Right renal cortex interstitium (tissue), 3 donors: ENCODE data around the gene PMEPA1. TPM values are rescaled to one million over a fixed set of nuclear protein-coding genes. Genes with fewer than 3 reads are reported as not detected.
A peak's percentile ranks its signal among the peaks of the same experiment; 100 is the strongest.

Source experiments
- DNase-seq, 3 donors: peaks; one replicate each; pipeline ENCODE4 v3.0.0-alpha.2; 2013; ENCODE audit warnings: low read depth in 3 of 3, low spot score in 2 of 3
- polyA plus RNA-seq, 3 donors: library from polyadenylated mRNA; unstranded; fragments of 120-200 nt; gene quantifications; one replicate each; pipeline ENCODE4 v1.2.1, GENCODE V29; 2013; ENCODE audit not compliant: insufficient read length in 3 of 3

Gene PMEPA1
- polyA plus RNA-seq, 3 donors: 18.2 to 21.3 (median 20.5) TPM

DNA sequence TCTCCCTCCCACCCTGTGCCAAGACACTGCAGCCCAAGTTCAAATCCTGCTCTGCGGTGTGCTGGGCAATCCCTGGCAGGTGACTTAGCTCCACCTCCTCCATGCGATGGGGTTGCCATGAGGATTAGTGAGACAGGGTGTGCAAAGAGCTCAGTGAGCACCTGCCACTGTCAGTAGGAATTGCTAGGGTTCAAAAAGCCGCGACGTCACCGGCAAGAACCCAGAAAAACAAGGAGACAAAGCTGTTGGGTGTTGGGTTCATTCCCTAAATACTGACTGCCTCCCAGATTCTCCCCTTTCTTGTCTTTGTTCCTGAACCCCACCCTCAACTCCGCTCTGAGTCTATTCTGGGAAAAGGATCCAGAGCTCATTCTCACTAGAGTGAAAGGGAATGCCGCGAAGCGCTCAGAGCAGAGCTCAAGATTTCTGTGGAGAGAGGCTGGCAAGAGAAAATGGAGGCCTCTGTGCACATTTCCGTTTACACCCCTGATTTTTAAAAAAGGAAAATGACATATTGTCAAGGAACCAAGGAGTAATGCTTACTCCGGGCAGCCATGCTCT, 13.3 kb downstream of the PMEPA1 start:
- no peak for DNase-seq

DNA sequence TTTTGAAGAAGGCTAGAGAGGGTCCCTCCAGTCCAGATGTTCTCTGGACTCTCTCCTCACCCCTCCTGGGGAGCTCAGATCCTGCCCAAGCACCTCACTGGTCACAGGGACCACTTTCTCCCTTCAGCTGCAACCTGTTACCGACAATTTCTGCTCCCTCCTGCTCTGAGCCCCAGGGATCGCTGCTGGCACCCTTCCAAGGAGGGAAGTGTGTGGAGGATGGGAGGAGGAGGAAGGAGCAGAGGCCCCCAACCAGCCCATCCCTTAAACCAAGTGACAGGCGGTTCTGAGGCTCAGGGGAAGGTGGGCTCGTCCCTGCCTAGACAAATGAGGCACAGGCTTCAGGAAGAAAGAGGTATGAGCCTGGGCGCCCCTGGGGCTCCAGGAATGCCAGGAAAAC, 13.9 kb downstream of the PMEPA1 start:
- no peak for DNase-seq

DNA sequence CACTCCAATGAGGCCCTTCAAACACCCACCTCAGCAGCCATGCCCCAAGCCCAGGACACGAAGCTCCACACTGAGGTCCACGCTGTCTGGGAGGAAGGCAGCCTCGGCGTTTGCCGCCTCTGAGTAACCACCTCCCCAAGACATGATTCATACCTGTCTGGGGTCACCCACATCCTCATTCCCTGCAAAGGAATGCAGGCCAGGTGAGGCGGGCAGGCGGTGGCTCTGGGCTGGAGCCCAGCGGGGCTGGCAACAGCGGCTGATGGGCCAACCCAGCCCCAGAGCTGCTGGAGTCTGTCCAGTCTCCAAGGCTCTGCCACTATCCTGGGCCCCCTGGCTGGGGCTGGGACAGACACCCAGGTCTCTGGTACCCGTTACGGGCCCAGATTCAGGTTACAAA, 14.8 kb downstream of the PMEPA1 start:
- no peak for DNase-seq

DNA sequence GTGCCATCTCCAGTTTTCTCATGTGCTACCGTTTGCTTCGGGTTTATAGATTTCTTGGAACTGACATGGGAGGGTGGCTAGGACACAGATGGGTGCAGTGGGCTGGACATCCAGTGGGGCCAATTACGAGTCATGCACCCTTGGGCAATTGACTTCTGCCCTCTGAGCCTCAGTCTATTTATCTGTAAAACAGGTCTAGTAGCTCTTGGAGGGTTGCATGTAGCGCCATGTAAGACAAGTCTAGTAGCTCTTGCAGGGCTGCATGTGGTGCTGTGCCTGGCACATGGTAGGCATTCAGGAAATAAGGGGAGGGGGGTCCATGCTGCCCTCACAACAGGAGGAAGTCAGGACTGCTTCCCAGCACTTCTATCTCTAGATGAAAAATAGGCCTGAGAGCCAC, 15.3 kb downstream of the PMEPA1 start:
- DNase-seq: no peak

DNA sequence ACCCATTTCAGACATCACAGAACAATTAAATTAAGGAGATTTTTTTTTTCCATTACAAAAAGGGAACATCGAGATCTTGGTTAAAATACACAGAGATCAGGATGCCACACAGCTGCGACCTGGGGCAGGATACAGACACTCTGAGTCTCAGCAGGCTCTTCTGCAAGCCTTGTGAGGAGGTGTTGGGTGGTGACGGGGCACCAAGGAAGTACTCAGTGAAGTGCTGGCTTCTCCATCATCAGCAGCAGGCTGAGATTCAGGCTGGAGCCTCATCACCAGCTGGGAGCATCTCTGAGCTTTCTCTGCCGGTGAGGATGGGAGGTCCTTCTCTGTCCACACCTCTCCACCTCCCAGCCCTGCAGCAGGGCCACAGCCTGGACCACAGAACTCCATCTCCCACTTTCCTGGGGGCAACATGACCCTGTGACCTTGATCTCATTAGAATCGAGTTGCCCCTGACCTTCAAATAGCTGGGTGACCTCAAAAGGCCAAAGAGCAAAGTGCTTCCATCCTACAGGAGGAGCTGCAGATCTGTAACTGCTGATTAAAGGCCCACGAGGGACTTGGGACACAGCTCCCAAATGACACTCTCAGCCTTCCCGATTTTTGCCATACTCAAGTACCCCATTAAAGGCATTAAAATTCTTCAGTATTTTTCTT, 16.0 kb downstream of the PMEPA1 start:
- DNase-seq: no peak

DNA sequence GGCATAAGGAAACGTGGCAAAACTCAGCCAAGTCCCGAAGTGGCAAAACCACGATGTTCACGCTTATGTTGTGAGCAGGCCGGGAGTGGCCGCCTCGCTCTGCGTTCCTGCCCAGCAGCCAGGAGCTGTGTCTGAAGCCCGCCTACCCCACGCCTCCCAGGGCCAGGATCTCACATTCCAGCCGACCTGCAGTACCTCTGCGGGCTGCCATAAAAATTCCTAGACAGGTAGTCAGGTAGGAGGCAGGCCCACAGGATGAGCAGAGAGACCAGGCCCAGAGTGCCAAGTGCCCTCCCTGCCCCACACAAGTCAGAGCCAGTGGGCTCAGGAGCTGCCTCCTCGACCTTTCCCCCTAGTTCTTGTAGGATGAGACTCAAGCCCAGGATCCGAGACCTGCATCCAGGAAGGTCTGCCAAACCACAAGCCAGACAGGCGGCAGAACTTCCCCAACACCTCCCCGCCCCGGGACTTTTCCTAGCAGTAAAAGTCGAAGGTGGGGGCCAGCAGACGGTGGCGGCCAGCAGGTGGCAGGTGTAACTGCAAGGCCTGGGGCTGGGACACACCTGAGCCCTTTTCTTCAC, 16.7 kb downstream of the PMEPA1 start:
- DNase-seq: no peak

DNA sequence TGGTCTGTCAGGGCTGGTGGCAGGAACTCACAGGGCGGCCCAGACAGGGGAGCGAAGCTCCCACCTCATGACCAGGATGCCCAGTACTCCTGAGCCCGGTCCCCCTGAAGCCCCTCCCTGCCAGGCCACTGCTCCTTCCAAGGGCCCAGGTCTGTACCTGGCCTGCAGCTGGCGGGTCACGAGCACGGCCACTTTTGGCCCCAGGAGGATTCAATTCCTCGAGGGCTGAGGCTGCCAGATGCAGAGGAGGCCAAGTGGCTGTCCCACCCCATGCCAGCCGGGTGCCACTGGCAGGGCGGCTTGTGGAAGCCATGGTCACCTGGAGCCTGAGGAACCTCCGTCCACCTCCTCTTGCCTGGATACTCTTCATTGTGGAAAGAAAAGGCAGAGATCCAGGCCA, 17.4 kb downstream of the PMEPA1 start:
- no peak for DNase-seq

DNA sequence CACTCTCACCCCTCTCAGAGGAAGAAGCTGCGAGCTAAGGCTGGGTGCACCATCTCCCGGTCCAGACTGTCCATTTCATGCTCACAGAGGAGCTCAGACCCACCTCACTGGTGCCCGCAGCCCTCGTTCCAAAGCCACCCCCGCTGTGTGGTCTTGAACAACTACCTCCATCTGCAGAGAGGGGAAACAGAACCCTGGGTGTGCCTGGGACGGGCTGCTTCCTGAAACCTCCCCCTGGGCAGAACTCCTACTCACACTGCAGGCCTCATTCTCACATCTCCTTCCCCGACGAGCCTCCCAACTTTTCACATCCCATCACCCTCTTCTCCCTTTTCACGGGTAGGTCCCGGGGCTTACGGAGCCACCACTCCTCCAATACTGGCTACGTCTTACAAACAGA, 18.1 kb downstream of the PMEPA1 start:
- DNase-seq: no peak

DNA sequence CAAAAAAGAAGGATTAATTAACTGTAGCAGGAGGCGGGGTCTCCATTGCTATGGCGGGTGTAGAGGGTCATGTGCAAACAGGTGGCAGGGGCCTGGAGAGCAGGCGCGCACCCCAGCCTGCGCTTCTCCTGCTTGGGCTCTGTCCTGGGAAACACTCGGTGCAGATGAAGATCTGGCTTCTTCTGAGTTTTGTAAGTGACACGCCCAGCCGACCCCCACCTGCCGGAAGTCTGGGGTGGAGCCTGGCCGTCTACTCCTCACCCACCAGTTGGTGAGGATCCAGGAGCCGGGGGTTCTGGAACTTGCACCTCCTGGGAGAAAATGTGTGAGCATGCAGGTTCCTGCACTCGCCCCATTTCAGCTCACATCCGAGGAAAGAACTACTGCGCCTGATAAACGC, 19.3 kb downstream of the PMEPA1 start:
- no peak for DNase-seq

DNA sequence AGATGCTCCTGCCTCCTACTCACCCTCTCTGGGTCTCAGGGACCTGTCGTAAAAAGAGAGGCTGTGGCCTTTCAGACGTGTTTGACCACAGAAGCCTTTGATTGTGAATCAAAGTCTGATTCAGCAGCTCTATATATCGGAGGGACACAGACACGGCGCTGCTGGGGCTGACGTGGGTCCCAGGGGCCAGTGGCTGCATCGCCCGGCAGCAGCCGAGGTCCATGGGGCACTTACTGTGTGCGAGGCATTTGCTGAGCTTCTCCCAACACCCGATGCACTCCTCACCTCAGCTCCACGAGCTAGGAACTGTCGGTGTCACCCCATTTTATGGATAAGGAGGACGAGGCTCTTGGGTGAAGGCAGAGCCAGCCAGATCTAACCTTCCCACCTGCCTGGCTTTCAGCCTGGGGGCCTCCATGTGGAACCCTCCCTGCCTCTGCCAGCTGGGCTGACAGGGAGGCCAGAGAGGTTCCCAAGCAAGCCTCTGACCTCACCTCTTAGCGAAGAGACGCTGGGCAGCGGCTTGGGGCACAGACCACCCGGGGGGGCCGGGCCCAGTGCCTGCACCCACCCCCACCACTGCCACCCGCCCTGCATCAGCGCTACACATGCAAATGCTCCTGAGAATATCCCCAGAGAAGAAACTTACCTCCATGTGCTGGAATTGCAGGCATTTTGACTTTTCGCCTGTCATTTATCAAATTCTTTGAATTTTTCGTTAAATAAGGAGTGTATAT, 19.9 kb downstream of the PMEPA1 start:
- no peak for DNase-seq

DNA sequence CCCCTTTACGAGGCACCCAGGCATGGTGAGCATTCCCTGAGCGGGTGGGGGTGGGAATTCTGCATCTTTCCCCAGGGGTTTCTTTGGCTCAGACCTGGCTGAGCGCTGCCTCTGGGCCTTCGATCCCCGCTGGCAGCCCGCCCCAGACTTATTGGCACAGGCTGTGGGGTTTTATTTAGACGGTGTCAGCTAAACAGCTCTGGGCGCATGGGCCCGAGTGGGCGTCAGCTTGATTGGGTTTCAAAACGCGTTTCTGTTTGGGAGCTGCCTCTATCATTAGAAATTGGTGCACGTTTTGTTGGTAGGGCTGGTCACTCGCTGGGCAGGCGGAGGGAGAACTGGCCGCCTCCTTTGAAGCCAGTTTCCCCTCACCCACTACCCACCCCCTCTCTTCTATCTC, 21.0 kb downstream of the PMEPA1 start:
- DNase-seq: no peak

DNA sequence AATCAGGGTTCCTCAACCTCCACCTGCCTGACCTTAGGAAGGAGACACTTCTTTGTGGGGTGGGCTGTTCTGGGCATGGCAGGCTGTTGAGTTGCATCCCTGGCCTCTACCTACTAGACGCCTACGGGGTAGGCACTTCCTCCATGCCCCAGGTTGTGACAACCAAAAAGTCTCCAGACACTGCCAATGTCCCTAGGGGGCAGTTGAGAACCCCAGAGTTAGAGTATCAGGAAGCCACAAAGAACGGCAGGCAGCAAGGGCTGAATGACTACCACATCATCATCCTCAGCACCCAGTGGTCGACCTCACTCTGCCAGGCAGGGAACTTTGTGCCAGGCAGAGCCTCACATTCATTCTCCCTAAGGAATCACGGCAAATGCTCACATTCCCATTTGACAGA, 21.5 kb downstream of the PMEPA1 start:
- DNase-seq: no peak

DNA sequence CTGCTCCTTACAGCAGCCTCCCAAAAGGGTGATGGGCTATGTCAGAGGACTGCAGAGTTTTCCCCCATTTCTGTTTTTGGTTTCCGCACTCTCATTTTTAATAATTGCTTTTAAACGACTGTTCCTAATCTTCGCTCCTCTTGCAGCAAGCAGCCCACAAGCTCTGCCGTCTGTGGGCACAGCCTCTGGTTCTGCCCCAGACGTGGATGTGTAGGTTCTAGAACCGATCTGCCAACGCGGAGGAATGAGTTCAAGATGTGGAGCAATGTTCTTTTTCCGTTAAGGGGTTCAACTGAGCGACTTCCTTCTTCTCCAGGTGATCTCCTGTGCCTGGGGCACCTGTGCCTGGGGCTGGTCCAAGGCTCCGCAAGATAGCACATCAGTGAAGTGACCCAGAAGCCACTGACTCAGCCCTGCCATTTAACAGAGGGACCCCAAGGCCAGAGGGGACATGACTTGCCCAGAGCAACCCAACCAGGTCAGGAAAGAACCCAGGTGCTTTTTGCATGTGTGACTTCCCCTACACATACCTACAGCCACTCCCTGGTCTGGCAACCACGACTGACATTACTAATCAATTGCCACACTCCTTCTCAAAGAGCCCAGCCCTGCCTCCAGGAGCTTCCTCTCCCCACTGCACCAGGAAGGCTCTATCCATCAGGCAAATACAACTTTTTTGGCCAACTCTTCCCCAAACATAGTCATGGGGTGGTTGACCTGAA, 22.7 kb downstream of the PMEPA1 start:
- no peak for DNase-seq

DNA sequence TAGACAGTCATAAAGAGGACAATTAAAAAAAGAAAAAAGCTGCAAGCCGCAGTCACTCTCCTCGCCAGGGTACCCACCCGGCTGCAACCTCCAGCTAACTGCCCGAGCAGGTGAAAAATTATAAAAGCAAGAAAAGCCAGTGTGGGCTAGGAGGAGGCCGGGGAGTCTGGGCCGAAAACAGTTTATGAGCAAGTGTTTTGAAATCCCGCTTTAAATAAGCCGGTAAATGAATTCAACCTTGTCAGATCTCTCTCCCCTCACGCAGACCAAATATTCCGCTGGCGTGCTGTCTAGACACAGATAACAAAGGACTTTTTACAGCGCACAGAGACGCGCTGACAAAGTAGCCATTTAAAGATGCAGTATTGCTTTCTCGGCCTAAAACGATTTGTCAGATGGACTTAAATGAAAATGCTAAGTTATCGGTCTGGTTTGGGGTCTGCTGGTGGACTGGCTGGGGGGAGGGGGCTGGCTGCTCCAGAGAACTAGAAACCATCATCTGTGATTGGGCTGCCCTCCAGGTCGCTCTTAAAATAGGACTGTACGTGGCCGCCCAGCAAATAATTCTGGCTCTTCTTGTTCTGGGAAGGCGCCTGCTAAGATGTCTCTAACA, 24.6 kb downstream of the PMEPA1 start:
- DNase-seq: no peak

DNA sequence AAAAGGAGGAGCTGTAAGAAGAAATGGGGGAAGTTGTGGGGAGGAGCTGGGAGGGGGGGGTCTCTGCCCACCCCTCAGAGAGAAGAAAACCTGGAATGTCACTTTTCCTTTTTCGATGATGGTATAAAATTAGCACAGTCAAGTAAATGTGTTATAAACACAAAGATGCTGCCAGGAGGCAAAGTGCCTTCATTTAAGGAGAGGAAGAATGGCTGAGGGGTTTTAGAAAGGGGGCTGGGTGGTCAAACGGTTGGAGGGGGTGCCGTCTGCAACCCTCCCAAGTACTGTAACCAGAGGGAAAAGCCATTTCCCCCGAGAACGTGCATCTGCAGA, 25.0 kb downstream of the PMEPA1 start:
- no peak for DNase-seq

DNA sequence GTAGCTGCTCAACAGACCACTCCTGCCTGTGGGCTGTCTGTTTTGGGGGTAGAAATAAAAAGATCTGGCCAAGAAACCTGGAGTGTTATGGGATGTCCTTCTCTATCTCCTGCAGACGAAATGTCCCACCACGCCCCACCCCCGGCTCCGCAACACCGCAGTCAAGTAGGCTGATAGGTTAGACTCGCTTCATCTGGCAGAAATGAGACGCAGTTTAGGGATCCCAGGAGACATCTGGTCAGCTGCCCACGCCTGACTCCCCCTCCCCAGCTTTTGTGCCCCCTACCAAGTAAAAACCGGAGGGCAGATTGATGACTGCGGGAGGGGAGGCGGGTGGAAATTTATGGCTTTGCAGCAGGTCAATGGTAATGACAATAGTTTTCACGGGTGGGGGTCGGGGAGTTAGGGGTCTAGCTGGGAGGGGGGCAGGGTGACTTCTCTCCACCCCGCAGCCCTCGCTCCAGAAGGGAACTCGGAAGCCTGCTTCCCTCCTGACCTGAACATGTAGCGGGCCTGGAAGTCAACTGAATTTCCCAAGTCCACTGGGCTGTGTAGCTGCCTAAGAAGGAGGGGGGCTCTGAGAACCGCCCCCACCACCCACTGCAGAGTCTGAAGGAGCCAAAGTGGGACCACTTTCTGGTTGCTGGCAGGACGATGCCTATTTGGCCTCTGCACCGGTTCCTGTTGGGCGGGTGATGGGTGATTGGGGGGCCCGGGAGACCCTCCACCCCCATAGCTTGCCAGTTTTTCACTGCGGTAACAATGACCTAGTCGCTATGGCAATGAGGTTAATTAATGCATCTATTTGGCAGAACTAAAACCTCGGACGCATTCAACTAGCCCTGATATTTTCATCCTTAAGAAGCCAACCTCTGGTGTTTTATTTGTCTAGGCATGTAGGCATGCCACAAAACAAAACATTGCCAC, 25.7 kb downstream of the PMEPA1 start:
- no peak for DNase-seq

DNA sequence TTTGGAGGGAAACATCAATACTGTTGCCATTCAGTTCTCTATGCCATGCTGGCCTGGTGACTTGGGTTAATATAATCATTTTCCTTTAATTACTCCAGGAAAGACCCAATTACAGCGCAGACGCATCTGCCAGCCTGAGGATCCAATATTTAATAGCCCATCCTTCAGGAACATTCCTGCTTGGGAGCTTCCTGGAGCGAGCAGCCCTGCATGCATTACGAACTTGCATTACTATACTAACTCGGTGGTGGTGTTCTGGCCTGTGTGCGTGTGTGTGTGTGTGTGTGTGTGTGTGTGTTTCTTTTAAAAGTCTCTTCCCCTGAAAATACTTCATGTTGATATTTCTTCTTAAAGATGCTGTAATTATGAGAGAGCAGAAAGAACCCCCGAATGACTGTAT, 26.5 kb downstream of the PMEPA1 start:
- no peak for DNase-seq

DNA sequence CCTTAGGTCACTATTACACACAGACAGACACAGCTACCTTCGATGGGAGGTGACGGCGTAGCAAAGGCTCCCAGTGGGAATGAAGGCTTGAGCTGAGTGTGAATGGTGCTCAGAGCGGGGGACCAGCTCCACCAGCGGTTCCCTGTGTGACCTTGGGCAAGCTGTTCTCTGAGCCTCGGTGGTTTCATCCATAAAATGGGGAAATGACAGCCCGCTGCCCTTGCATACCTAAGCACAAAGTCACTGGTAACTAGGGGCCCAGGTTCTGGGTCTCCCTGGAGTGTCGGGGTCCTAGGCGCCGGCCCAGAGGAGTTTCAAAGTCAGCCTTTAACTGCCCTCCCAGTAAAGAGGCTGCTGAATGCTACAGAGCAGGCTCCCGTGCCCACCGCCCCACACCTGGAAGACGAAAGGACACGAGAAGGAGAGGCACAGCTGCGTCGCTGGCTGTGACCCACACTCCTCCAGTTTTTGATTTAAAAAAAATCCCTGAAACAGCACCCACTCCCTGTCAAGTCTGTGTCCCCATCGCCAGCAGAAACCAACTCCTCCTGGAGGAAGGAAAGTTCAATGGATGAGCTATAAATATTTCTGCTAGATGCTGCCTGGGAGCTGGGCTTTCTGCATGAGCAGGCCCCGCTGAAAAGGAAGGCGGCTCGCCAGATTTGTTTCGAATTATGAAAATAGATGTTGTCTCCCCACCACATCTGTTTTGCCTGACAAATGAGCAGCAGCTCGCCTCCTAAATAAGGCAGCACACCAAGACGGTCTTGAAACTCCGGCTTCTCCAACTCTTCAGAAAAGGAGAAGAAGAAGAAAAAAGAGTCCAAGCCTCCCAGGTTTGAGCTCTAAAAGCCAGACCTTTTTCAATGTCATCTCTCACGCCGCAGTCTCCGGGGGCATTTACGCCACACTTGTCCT, 27.4 kb downstream of the PMEPA1 start:
- peak in 1 of 3 donors; percentile 40 for DNase-seq
